ENCODE measurements around the gene CGB3.

Gene CGB3

DNA sequence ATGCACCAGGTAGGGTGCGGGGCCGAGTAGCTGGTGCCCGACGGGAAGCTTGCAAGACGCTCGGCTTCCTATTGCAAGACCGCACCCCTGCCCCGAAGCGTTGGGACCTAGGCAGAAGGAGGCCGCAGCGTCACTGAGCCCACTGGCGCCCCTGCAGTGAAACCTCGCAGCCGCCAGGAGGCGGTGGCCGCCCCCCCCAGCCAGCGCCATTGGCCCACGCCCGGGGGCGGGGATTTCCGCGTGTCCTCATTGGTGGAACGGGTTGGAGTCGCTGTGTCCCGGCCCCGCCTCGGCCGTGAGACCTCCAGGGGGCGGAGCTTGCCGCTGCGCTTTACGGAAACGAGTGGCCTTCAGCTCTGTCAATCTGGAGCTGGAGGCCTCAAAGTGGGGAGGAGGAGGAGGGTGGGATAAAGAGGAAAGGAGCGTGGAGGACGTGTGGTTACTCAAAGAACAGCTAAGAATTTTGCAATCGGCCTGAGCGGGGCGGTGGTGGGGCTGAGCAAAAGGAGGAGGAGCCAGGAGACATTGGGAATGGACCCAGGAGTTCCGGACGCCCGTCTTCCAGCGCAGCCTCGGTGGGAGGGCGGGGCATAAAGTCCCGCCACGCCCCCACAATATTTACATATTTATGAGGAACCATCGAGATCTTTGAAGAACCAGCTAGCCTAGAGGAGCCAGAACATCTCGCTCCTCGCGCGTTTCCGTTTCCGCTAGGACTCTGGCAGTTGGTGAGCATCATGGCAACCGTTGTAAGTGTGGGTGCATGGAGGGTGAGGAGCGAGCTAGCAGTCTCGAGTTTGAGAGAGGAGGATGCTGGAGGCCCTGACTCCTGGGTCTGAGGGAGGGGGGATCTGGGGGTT is 30.7 kb downstream of the CGB3 start, which contains the start of the genes GYS1 and RUVBL2 (continued):
- TF ChIP-seq ZNF19 (tag by site-specific recombination; IDR thresholded peaks at IDR 0.05; ENCODE audit: low read depth) (no peak), ZNF658 (tag by site-specific recombination; IDR thresholded peaks at IDR 0.05) (no peak), HOXA7 (CRISPR knock-in tag; IDR thresholded peaks at IDR 0.05; ENCODE audit: borderline replicate concordance) (no peak), ZNF623 (tag by site-specific recombination; IDR thresholded peaks at IDR 0.05) (no peak), SP3 (tag by site-specific recombination; IDR thresholded peaks at IDR 0.05) (peak; percentile 98), KLF8 (tag by site-specific recombination; IDR thresholded peaks at IDR 0.05) (peak; percentile 95), TCF7L2 (IDR thresholded peaks at IDR 0.05; ENCODE audit: borderline replicate concordance, low read depth, low read length) (no peak), KLF16 (tag by site-specific recombination; IDR thresholded peaks at IDR 0.05) (peak; percentile 68), ZNF248 (tag by site-specific recombination; IDR thresholded peaks at IDR 0.05) (no peak), GLIS1 (tag by site-specific recombination; IDR thresholded peaks at IDR 0.05) (peak; percentile 58), ZNF473 (tag by site-specific recombination; IDR thresholded peaks at IDR 0.05) (no peak), MZF1 (tag by site-specific recombination; IDR thresholded peaks at IDR 0.05; ENCODE audit: borderline replicate concordance) (no peak), ZNF707 (tag by site-specific recombination; IDR thresholded peaks at IDR 0.05) (no peak), ZNF629 (tag by site-specific recombination; IDR thresholded peaks at IDR 0.05) (no peak; the same call in 1 of the 2 replicates), REPIN1 (tag by site-specific recombination; IDR thresholded peaks at IDR 0.05; ENCODE audit: low read depth) (no peak), ZNF121 (tag by site-specific recombination; IDR thresholded peaks at IDR 0.05) (no peak), ZBTB17 (tag by site-specific recombination; IDR thresholded peaks at IDR 0.05) (peak; percentile 58; the same call in 1 of the 2 replicates), ZNF768 (tag by site-specific recombination; IDR thresholded peaks at IDR 0.05) (no peak), ZNF157 (tag by site-specific recombination; IDR thresholded peaks at IDR 0.05) (no peak), ZNF132 (tag by site-specific recombination; IDR thresholded peaks at IDR 0.05; ENCODE audit: borderline replicate concordance) (no peak), IKZF3 (tag by site-specific recombination; IDR thresholded peaks at IDR 0.05) (peak; percentile 94), ZNF114 (tag by site-specific recombination; IDR thresholded peaks at IDR 0.05) (no peak), ZNF501 (tag by site-specific recombination; IDR thresholded peaks at IDR 0.05) (peak; percentile 80), ZNF266 (tag by site-specific recombination; IDR thresholded peaks at IDR 0.05; ENCODE audit: low read depth) (no peak), ZNF223 (tag by site-specific recombination; IDR thresholded peaks at IDR 0.05) (no peak), ZNF292 (tag by site-specific recombination; IDR thresholded peaks at IDR 0.05; ENCODE audit: borderline replicate concordance, low read depth) (no peak)
- TF ChIP-seq, protein P1, sequence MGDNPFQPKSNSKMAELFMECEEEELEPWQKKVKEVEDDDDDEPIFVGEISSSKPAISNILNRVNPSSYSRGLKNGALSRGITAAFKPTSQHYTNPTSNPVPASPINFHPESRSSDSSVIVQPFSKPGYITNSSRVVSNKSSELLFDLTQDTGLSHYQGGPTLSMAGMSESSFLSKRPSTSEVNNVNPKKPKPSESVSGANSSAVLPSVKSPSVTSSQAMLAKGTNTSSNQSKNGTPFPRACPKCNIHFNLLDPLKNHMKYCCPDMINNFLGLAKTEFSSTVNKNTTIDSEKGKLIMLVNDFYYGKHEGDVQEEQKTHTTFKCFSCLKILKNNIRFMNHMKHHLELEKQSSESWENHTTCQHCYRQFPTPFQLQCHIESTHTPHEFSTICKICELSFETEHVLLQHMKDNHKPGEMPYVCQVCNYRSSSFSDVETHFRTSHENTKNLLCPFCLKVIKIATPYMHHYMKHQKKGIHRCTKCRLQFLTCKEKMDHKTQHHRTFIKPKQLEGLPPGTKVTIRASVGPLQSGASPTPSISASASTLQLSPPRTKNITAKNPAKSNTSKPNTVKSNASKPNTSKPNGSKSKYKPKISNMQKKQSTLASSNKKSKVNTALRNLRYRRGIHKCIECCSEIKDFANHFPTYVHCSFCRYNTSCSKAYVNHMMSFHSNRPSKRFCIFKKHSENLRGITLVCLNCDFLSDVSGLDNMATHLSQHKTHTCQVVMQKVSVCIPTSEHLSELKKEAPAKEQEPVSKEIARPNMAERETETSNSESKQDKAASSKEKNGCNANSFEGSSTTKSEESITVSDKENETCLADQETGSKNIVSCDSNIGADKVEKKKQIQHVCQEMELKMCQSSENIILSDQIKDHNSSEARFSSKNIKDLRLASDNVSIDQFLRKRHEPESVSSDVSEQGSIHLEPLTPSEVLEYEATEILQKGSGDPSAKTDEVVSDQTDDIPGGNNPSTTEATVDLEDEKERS (tag by site-specific recombination; IDR thresholded peaks at IDR 0.05), result no peak
- TF ChIP-seq, protein P2, sequence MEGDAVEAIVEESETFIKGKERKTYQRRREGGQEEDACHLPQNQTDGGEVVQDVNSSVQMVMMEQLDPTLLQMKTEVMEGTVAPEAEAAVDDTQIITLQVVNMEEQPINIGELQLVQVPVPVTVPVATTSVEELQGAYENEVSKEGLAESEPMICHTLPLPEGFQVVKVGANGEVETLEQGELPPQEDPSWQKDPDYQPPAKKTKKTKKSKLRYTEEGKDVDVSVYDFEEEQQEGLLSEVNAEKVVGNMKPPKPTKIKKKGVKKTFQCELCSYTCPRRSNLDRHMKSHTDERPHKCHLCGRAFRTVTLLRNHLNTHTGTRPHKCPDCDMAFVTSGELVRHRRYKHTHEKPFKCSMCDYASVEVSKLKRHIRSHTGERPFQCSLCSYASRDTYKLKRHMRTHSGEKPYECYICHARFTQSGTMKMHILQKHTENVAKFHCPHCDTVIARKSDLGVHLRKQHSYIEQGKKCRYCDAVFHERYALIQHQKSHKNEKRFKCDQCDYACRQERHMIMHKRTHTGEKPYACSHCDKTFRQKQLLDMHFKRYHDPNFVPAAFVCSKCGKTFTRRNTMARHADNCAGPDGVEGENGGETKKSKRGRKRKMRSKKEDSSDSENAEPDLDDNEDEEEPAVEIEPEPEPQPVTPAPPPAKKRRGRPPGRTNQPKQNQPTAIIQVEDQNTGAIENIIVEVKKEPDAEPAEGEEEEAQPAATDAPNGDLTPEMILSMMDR (tag by site-specific recombination; IDR thresholded peaks at IDR 0.05), result peak; percentile 100
- TF ChIP-seq, protein P3, sequence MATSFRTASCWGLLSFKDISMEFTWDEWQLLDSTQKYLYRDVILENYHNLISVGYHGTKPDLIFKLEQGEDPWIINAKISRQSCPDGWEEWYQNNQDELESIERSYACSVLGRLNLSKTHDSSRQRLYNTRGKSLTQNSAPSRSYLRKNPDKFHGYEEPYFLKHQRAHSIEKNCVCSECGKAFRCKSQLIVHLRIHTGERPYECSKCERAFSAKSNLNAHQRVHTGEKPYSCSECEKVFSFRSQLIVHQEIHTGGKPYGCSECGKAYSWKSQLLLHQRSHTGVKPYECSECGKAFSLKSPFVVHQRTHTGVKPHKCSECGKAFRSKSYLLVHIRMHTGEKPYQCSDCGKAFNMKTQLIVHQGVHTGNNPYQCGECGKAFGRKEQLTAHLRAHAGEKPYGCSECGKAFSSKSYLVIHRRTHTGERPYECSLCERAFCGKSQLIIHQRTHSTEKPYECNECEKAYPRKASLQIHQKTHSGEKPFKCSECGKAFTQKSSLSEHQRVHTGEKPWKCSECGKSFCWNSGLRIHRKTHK (tag by site-specific recombination; IDR thresholded peaks at IDR 0.05), result no peak
- TF ChIP-seq, protein P4, sequence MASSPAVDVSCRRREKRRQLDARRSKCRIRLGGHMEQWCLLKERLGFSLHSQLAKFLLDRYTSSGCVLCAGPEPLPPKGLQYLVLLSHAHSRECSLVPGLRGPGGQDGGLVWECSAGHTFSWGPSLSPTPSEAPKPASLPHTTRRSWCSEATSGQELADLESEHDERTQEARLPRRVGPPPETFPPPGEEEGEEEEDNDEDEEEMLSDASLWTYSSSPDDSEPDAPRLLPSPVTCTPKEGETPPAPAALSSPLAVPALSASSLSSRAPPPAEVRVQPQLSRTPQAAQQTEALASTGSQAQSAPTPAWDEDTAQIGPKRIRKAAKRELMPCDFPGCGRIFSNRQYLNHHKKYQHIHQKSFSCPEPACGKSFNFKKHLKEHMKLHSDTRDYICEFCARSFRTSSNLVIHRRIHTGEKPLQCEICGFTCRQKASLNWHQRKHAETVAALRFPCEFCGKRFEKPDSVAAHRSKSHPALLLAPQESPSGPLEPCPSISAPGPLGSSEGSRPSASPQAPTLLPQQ (tag by site-specific recombination; IDR thresholded peaks at IDR 0.05), result peak; percentile 74
- TF ChIP-seq, protein P5, sequence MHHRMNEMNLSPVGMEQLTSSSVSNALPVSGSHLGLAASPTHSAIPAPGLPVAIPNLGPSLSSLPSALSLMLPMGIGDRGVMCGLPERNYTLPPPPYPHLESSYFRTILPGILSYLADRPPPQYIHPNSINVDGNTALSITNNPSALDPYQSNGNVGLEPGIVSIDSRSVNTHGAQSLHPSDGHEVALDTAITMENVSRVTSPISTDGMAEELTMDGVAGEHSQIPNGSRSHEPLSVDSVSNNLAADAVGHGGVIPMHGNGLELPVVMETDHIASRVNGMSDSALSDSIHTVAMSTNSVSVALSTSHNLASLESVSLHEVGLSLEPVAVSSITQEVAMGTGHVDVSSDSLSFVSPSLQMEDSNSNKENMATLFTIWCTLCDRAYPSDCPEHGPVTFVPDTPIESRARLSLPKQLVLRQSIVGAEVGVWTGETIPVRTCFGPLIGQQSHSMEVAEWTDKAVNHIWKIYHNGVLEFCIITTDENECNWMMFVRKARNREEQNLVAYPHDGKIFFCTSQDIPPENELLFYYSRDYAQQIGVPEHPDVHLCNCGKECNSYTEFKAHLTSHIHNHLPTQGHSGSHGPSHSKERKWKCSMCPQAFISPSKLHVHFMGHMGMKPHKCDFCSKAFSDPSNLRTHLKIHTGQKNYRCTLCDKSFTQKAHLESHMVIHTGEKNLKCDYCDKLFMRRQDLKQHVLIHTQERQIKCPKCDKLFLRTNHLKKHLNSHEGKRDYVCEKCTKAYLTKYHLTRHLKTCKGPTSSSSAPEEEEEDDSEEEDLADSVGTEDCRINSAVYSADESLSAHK (tag by site-specific recombination; IDR thresholded peaks at IDR 0.05), result no peak

Measured in HEK293 (cell line).